Lower leg skin (tissue), 3 donors: Measurements from ENCODE around the gene VPS52.

Source experiments
- POLR2A ChIP-seq, 2 donors: fragments of 450-650 bp; IDR thresholded peaks; one replicate each; pipeline ENCODE4 v1.6.1; 2016 to 2017; ENCODE audit warnings: antibody characterized with exemption in 2 of 2, mild to moderate bottlenecking in 1 of 2, moderate library complexity in 1 of 2
- TF ChIP-seq, protein P1 (sequence below), 3 donors: fragments of 450-650 bp; IDR thresholded peaks; one replicate each; pipeline ENCODE4 v1.5.1; 2016; ENCODE audit warnings: antibody characterized with exemption in 3 of 3, mild to moderate bottlenecking in 3 of 3, moderate library complexity in 2 of 3

DNA sequence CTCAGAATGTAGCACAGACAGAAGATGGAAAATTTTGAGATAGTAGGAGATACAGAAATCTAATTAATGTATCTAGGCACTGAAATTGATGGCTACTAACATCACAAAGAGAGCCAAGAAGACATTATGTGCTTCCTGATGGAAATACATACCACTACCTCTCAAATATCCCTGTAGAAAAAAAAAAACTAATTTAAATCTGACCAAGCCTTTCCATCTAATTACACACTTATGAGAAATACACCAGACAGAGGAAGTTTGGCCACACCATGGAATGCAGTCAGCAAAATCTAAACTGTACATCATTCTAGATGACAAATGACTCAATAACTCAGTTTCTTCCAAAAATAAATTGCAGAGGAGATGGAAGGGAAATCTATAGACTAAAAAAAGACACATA is 18.9 kb downstream of the VPS52 start:
- TF ChIP-seq, protein P1, sequence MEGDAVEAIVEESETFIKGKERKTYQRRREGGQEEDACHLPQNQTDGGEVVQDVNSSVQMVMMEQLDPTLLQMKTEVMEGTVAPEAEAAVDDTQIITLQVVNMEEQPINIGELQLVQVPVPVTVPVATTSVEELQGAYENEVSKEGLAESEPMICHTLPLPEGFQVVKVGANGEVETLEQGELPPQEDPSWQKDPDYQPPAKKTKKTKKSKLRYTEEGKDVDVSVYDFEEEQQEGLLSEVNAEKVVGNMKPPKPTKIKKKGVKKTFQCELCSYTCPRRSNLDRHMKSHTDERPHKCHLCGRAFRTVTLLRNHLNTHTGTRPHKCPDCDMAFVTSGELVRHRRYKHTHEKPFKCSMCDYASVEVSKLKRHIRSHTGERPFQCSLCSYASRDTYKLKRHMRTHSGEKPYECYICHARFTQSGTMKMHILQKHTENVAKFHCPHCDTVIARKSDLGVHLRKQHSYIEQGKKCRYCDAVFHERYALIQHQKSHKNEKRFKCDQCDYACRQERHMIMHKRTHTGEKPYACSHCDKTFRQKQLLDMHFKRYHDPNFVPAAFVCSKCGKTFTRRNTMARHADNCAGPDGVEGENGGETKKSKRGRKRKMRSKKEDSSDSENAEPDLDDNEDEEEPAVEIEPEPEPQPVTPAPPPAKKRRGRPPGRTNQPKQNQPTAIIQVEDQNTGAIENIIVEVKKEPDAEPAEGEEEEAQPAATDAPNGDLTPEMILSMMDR (IDR thresholded peaks at IDR 0.05) = no peak
- no peak for TF ChIP-seq POLR2A (IDR thresholded peaks at IDR 0.05)
